GM23338 (cell line): ENCODE results near the gene TRUB2.

Source experiments
- CTCF ChIP-seq, 2 experiments: fragments of 200-600 bp in 1 of 2; sonication (generic) in 1 of 2; conservative IDR thresholded peaks; 2 replicates each; pipeline versions ENCODE4 v1.5.1 to v1.6.1; 2016 to 2017; ENCODE audit warnings: antibody characterized with exemption in 2 of 2, low read depth in 2 of 2, mild to moderate bottlenecking in 2 of 2, moderate library complexity in 1 of 2
- EZH2phosphoT487 ChIP-seq: fragments of 200-600 bp; sonication (generic); IDR thresholded peaks from one replicate; pipeline ENCODE4 v1.8.1; 2018; ENCODE audit warnings: antibody characterized with exemption; ENCODE audit not compliant: unreplicated experiment
- REST ChIP-seq: IDR thresholded peaks from one replicate; pipeline ENCODE4 v1.6.1; 2018; ENCODE audit warnings: antibody characterized with exemption; ENCODE audit not compliant: unreplicated experiment
- STAT1 ChIP-seq: IDR thresholded peaks from one replicate; pipeline ENCODE4 v1.6.1; 2016; ENCODE audit warnings: antibody characterized with exemption; ENCODE audit not compliant: unreplicated experiment

- TF ChIP-seq CTCF (conservative IDR thresholded peaks at IDR 0.05; ENCODE audit: low read depth in 2 of 2) (no peak), REST (no peak), STAT1 (no peak), EZH2phosphoT487 (no peak)
Observed at GRCh38 chr9:128276574-128277270, 45.5 kb downstream of the TRUB2 start.
